ENCODE results near the gene ARL14. TPM values are rescaled to one million over a fixed set of nuclear protein-coding genes. Genes with fewer than 3 reads are reported as not detected.

Gene ARL14
- polyA plus RNA-seq (ENCODE audit: low read depth in 6 of 6): not detected

DNA sequence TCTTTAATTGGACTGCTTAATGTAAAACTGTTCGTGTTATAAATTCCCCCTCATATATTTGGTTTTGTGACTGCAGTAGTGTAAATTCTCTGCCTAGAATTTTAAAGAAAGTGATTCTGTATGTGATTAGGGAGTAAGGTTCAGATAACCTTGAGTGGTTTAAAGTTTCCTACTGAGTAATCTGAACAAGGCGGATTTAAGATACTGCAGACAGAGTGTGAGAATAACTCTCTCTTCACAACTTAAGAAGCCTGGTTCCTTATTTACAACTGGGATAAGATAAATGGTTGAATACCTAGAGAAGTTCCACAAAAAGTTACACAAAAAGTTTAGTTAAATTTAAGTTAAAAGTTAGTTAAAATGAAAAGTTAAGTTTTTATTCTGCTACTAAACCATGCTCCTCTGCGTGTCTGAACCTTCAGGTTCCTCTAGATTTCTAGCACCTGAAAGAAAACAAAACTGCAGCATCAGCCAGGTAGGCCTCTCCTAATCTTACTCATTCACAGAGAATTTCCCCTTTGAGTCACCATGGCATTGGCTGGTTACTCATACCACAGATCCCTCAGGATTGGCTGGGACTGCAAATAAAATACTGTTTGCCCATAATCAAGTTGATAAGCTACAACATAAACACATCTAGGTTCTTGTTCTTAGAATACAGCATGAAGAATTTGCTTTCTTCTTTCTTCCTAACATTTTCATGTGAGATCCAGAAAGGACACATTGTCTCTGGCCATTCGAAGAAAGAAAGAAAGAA, at the start of gene ARL14:
ARL14 (plus strand) TSS at position 614 of the 757 bp plus-strand sequence. CDS start 187 bp downstream, outside the sequence.
- peaks cover 6 to 9% (median 8%) of the 10 kb centered on the region in 3 donors for H3K27me3 Mint-ChIP-seq
- ATAC-seq (ENCODE audit: low read depth in 2 of 2): no peak
- no peaks in the 10 kb centered on the region for H3K36me3 Mint-ChIP-seq
- H3K4me1 Mint-ChIP-seq: no peaks in the 10 kb centered on the region
- no peaks in the 10 kb centered on the region for H3K9me3 Mint-ChIP-seq
- no peak within 1 kb of the TSS for H3K4me3 Mint-ChIP-seq
- no peak within 1 kb of the TSS for H3K27ac Mint-ChIP-seq
- no peak for DNase-seq

DNA sequence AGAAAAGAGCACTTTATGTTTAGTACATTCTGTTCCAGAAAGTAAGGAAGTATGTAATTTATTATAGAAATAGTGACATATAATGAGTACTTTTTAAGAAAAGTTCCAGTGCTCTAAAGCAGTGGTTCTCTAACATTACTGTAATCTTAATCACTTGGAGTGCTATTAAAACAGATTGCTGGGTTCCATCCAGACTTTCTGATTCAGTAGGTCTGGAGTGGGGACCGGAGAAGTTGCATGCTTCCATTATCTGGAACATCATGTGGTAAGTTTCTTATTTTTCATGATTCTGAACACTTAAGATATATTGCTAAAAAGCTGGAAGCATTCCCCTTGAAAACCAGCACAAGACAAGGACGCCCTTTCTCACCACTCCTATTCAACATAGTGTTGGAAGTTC, 47.5 kb upstream of the ARL14 start:
- H3K27me3 Mint-ChIP-seq: peaks cover 9 to 29% (median 23%) of the 10 kb centered on the region in 3 donors
- H3K9me3 Mint-ChIP-seq: peaks cover 0 to 1% (median 0%) of the 10 kb centered on the region in 7 donors
- H3K27ac Mint-ChIP-seq: no peak overlapping the region
- H3K36me3 Mint-ChIP-seq: no peaks in the 10 kb centered on the region
- no peak overlapping the region for H3K4me3 Mint-ChIP-seq
- ATAC-seq (ENCODE audit: low read depth in 2 of 2): no peak
- H3K4me1 Mint-ChIP-seq: no peaks in the 10 kb centered on the region
- DNase-seq: no peak

DNA sequence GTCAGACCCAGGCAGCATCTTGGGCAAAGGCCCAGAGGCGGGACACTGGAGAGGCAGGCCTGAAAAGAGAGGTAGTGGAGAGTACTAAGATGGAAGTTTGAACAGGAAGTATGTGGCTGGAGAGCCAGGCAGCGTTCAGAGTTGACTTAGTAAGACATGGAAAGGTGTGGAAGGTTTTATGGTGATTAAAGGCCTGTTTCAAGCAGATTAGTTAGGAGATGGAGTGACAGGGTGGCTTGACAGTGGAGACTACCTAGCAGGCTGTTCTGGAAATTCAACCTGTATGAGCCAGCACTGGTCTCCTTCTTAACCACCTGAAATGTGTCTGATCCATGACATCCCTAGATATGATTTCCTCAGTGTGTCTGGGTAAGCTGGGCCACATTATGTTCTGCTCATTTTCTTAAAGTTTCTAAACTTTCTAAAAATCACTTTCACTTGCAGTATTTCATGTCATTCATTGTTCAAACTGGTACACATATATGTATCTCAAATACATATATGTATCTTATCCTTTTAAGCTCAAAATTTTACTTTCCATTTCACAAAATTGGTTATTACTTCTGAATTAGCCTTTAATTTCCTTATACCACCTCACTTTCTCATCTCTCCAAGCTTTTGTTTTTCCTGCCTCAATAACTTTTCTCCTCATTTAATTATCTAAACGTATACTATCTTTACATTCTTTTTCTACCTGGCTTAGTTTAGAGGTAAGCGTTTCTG, 43.4 kb upstream of the ARL14 start:
- H3K4me1 Mint-ChIP-seq: no peaks in the 10 kb centered on the region
- H3K36me3 Mint-ChIP-seq: no peaks in the 10 kb centered on the region
- peaks cover 0 to 4% (median 0%) of the 10 kb centered on the region in 7 donors for H3K9me3 Mint-ChIP-seq
- no peak for ATAC-seq (ENCODE audit: low read depth in 2 of 2)
- no peak overlapping the region for H3K4me3 Mint-ChIP-seq
- peak overlapping the region in 1 of 6 donors; percentile 41 for H3K27ac Mint-ChIP-seq
- peaks cover 13 to 29% (median 17%) of the 10 kb centered on the region in 3 donors for H3K27me3 Mint-ChIP-seq
- no peak for DNase-seq

DNA sequence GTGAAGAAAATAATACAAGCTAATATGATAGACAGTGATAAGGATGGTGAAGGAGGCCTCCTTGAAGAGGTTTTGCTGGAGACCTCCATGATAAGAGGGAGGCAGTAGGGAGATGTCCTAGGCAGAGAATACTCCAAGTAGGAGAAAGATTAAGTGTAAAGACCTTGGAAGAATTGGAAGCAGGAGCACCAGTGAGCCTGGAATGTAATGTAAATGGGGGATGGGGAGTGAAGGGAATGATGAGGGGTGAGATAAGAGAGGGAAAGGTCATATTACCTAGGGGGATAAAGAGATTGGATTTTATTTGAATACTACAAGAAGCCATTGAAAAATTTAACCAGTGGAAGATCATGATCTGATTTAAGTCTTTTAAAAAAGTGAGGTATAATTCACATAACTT, 41.7 kb upstream of the ARL14 start:
- H3K4me3 Mint-ChIP-seq: no peak overlapping the region

DNA sequence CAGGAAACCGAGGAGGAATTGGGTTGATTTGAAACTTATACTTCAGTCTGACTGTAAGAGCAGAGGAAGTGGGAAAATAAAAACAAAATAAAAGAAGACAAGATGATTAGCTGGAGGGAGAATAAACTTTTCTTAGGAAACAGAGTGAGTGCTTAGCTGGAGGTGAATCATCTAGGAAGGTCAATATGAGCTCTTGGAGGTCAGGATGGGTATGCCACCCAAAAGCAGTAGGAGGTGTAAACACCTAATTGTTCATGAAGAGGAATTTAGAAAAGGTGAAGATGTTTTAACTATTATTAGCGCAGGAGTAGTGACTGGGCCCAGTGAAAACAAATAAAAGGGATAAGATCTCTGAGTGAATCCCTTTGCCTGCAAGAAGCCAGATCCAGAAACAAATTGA, 39.9 kb upstream of the ARL14 start:
- no peak overlapping the region for H3K4me3 Mint-ChIP-seq
- no peaks in the 10 kb centered on the region for H3K4me1 Mint-ChIP-seq
- ATAC-seq (ENCODE audit: low read depth in 2 of 2) (no peak), DNase-seq (no peak)
- H3K36me3 Mint-ChIP-seq: no peaks in the 10 kb centered on the region
- H3K9me3 Mint-ChIP-seq: peaks cover 0 to 4% (median 0%) of the 10 kb centered on the region in 7 donors
- H3K27me3 Mint-ChIP-seq: peaks cover 0 to 15% (median 7%) of the 10 kb centered on the region in 3 donors
- H3K27ac Mint-ChIP-seq: no peak overlapping the region

More for the DNA sequence above, 41.7 kb upstream of the ARL14 start:
- DNase-seq: no peak
- H3K27me3 Mint-ChIP-seq: peaks cover 5 to 19% (median 7%) of the 10 kb centered on the region in 3 donors
- peaks cover 0 to 4% (median 0%) of the 10 kb centered on the region in 7 donors for H3K9me3 Mint-ChIP-seq
- H3K36me3 Mint-ChIP-seq: no peaks in the 10 kb centered on the region
- H3K4me1 Mint-ChIP-seq: no peaks in the 10 kb centered on the region
- no peak overlapping the region for H3K27ac Mint-ChIP-seq
- no peak for ATAC-seq (ENCODE audit: low read depth in 2 of 2)

DNA sequence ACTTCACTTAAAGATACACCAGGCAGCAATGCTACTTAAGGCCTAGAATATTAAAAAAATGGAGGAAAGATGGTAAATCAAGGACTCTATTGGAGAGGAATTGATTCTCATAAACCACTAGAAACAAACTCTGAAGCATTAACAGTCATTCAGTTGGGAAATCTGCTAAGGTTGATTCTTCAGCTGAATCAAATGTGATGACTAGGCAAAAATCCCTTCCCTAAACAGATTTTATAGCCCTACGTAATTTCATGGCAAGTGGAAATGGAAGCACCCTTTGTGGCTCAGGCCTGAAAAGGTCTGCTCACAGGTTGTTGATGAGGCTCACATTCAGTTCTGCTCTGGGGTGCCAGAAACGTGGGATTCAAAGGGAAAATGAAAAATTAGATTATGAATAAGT, 38.8 kb upstream of the ARL14 start:
- DNase-seq: no peak
- Mint-ChIP-seq H3K4me1 (no peaks in the 10 kb centered on the region), H3K36me3 (no peaks in the 10 kb centered on the region), H3K27ac (no peak overlapping the region), H3K27me3 (peaks cover 0 to 15% (median 4%) of the 10 kb centered on the region in 3 donors), H3K4me3 (no peak overlapping the region), H3K9me3 (peaks cover 0 to 3% (median 0%) of the 10 kb centered on the region in 7 donors)
- ATAC-seq (ENCODE audit: low read depth in 2 of 2): no peak

DNA sequence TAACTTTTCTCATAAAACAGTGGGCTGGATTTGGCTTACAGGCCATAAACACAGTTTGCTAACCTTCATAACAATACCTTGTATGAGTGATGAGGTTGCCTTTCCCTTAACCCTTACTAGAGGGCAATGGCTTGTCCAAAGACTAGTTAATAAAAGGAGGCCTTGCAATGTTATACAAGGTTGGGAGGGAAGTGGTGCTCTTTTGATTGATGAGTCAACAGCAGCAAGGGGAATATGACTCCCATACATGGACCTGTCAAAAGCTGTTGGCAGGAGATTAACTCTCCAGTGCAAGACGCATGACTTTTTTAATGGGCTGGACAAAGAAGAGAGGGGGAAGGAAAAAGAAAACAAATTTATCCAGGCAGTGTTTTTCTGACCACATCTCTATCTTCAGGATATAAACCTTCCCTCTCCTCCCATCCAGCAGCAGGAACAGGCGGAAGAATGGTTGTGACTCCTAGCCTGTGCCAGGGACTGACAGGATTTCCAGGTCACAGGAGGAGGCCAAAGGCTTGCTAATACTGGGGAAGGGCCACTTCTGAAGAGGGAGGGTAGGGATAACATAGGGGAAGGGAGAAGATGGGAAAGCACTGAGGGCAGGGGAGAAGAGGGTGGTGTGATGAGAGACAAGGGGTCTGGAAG, 35.2 kb upstream of the ARL14 start:
- H3K27me3 Mint-ChIP-seq: peaks cover 0 to 4% (median 0%) of the 10 kb centered on the region in 3 donors
- no peaks in the 10 kb centered on the region for H3K9me3 Mint-ChIP-seq
- H3K4me1 Mint-ChIP-seq: no peaks in the 10 kb centered on the region
- no peak overlapping the region for H3K4me3 Mint-ChIP-seq
- no peaks in the 10 kb centered on the region for H3K36me3 Mint-ChIP-seq
- DNase-seq: no peak
- peak overlapping the region in 1 of 6 donors; percentile 71 for H3K27ac Mint-ChIP-seq
- ATAC-seq (ENCODE audit: low read depth in 2 of 2): no peak

DNA sequence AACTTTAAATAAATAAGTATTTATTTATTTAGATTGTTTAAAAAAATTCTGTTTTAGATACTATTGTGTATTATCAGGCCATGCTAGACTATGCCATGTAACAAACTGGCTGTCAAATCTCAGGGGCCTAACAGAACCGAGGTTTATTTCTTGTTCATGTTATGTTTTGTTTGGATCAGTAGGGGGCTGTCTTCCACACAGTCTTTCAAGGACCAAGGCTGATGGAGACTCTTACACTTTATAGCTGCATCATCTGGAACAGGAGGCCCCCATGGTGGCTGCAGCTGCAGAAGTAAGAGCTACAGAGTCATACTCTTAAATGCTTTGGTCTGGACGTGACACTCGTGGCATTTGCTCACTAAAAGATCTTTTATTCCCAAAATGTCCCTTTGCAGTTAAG, 33.0 kb upstream of the ARL14 start:
- H3K9me3 Mint-ChIP-seq: no peaks in the 10 kb centered on the region
- ATAC-seq (ENCODE audit: low read depth in 2 of 2): no peak
- no peaks in the 10 kb centered on the region for H3K27me3 Mint-ChIP-seq
- no peak for DNase-seq
- H3K4me1 Mint-ChIP-seq: no peaks in the 10 kb centered on the region
- H3K27ac Mint-ChIP-seq: no peak overlapping the region
- no peak overlapping the region for H3K4me3 Mint-ChIP-seq
- H3K36me3 Mint-ChIP-seq: no peaks in the 10 kb centered on the region

DNA sequence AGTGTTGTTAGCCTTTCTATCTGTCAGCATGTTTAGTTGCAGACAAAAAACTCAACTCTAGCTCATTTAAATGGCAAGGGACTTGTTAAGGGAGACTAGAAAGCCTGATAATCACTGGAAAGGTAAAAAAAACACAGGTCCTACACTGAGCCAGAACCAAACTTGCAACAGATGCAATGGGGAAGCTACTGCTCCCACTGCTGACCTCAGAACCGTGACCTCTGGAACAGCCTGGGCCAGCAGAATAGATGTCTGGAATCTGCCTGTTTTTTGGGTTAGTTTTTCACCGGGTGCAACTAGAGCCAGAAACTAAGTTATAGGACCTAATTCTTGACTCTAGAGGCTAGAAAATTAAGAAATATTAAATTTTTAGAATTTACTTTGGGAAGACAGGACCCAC, 32.5 kb upstream of the ARL14 start:
- ATAC-seq (ENCODE audit: low read depth in 2 of 2) (no peak), DNase-seq (no peak)
- H3K36me3 Mint-ChIP-seq: no peaks in the 10 kb centered on the region
- H3K4me1 Mint-ChIP-seq: no peaks in the 10 kb centered on the region
- H3K4me3 Mint-ChIP-seq: no peak overlapping the region
- H3K9me3 Mint-ChIP-seq: no peaks in the 10 kb centered on the region
- H3K27me3 Mint-ChIP-seq: no peaks in the 10 kb centered on the region
- H3K27ac Mint-ChIP-seq: no peak overlapping the region

DNA sequence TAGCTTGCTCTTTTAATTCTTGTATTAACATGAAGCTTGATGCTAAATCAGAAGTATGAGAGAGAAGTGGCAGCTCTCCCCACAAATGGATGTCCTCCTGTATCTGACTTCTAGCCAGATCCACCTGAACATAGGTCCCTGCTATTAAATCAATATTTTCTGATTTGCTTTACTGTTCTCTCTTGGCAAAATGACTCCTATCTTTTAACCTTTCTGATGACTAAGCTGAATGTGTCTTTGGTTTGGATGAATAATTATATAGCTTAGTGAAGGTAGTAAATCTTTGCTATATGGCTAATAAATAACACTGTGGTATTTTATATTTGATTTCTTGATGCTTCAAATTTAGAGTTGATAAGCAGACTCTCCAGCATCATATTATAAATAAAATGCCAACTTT, 28.3 kb upstream of the ARL14 start:
- DNase-seq (no peak), ATAC-seq (ENCODE audit: low read depth in 2 of 2) (no peak)
- Mint-ChIP-seq H3K4me3 (no peak overlapping the region), H3K27ac (no peak overlapping the region), H3K9me3 (no peaks in the 10 kb centered on the region), H3K27me3 (peaks cover 0 to 13% (median 0%) of the 10 kb centered on the region in 3 donors), H3K4me1 (no peaks in the 10 kb centered on the region), H3K36me3 (no peaks in the 10 kb centered on the region)

DNA sequence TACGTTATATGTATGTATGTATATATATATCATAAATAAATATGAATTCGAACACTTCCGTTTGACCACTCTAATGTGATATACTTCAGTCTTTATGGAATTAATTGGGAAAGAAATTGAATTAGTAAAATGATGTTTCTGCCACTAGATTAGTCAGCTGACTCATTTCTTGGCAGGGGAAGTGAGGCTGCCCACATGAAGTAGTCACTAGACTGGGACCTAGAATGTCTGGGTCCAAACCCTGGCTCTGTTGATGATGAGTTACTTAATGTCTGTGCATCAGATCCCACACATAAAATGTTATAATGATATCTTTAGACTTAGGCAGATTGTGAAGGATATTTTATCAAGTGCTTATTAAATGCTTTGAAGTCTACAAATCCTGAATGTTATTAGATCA, 27.4 kb upstream of the ARL14 start:
- Mint-ChIP-seq H3K27me3 (peaks cover 0 to 14% (median 0%) of the 10 kb centered on the region in 3 donors), H3K36me3 (no peaks in the 10 kb centered on the region), H3K27ac (no peak overlapping the region), H3K4me3 (no peak overlapping the region), H3K4me1 (no peaks in the 10 kb centered on the region), H3K9me3 (no peaks in the 10 kb centered on the region)
- ATAC-seq (ENCODE audit: low read depth in 2 of 2) (no peak), DNase-seq (no peak)

DNA sequence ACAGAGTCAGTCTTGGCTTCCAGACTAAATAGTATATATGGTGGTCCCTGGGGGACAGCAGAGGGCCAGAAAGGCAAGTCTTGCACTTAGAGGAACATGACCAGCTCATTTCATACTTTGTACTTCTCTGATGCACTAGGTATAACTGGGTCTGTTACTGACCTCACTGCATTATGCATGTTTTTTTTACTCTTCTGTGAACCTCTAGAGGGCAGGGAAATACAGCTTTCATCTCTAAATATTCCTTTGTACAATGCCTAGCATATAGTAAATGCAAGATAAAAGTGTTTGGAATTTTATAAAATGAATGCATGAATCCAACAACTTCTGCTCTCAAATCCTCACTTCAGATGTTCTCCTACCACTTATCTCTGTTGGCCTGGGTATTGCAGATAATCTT, 23.4 kb upstream of the ARL14 start:
- Mint-ChIP-seq H3K27me3 (peaks cover 0 to 21% (median 5%) of the 10 kb centered on the region in 3 donors), H3K4me1 (no peaks in the 10 kb centered on the region), H3K9me3 (peaks cover 0 to 9% (median 2%) of the 10 kb centered on the region in 7 donors), H3K27ac (no peak overlapping the region), H3K4me3 (no peak overlapping the region), H3K36me3 (no peaks in the 10 kb centered on the region)
- ATAC-seq (ENCODE audit: low read depth in 2 of 2): no peak
- DNase-seq: no peak

DNA sequence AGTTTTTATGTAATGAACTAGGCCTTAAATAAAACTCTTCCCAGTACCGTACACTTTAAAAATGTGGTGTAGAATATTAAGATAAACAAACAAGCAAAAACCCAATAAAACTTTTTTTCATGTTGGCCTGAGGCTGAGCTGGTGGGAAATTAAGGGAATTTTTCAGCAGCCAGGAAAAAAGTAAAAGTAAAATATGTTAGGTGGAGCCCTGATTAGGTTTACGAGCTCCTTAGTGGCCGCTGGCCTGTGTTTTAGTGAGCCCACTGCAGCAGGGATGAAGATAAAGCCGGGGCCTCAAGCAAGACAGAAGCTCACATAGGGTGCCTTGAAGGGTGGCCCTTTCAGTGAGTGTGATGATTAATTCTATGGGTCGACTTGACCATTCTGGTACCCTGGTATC, 16.1 kb upstream of the ARL14 start:
- Mint-ChIP-seq H3K4me3 (no peak overlapping the region), H3K9me3 (peaks cover 0 to 12% (median 2%) of the 10 kb centered on the region in 7 donors), H3K36me3 (no peaks in the 10 kb centered on the region), H3K4me1 (peaks cover 0 to 5% (median 5%) of the 10 kb centered on the region in 3 donors), H3K27me3 (peaks cover 0 to 9% (median 0%) of the 10 kb centered on the region in 3 donors), H3K27ac (no peak overlapping the region)
- DNase-seq (no peak), ATAC-seq (ENCODE audit: low read depth in 2 of 2) (no peak)
